Measurements from ENCODE around the gene STAT6.

The STAT6 gene

GRCh38 chr12:57142121-57142520 lies 31.0 kb upstream of the STAT6 start:
- Histone ChIP-seq H3K27me3 (ENCODE audit: control insufficient read depth, insufficient read depth, low read length) (no peaks in the 10 kb centered on the region), H3K4me3 (ENCODE audit: low read length) (no peak overlapping the region), H3K4me1 (ENCODE audit: control insufficient read depth, insufficient read depth, low read length) (peaks cover 42% of the 10 kb centered on the region), H3K9me3 (ENCODE audit: control insufficient read depth, low read length) (no peaks in the 10 kb centered on the region), H3K36me3 (ENCODE audit: control insufficient read depth, insufficient read depth, low read length) (peaks cover 20% of the 10 kb centered on the region), H3K9ac (ENCODE audit: low read length) (no peak overlapping the region)

- Histone ChIP-seq H3K9me3 (ENCODE audit: control insufficient read depth, low read length) (no peaks in the 10 kb centered on the region), H3K27me3 (ENCODE audit: control insufficient read depth, insufficient read depth, low read length) (no peaks in the 10 kb centered on the region), H3K4me1 (ENCODE audit: control insufficient read depth, insufficient read depth, low read length) (peaks cover 33% of the 10 kb centered on the region), H3K9ac (ENCODE audit: low read length) (no peak overlapping the region), H3K4me3 (ENCODE audit: low read length) (no peak overlapping the region), H3K36me3 (ENCODE audit: control insufficient read depth, insufficient read depth, low read length) (peaks cover 14% of the 10 kb centered on the region)
These were observed 30.1 kb upstream of the STAT6 start for GRCh38 chr12:57141249-57141648.

- H3K36me3 ChIP-seq (ENCODE audit: control insufficient read depth, insufficient read depth, low read length) = peaks cover 11% of the 10 kb centered on the region
These were observed 28.9 kb upstream of the STAT6 start for GRCh38 chr12:57139796-57140649.

GRCh38 chr12:57138526-57139272 lies 27.5 kb upstream of the STAT6 start:
- Histone ChIP-seq H3K27me3 (ENCODE audit: control insufficient read depth, insufficient read depth, low read length) (no peaks in the 10 kb centered on the region), H3K36me3 (ENCODE audit: control insufficient read depth, insufficient read depth, low read length) (peaks cover 9% of the 10 kb centered on the region), H3K9ac (ENCODE audit: low read length) (peak overlapping the region; percentile 14), H3K9me3 (ENCODE audit: control insufficient read depth, low read length) (no peaks in the 10 kb centered on the region), H3K4me1 (ENCODE audit: control insufficient read depth, insufficient read depth, low read length) (peaks cover 36% of the 10 kb centered on the region), H3K4me3 (ENCODE audit: low read length) (no peak overlapping the region)

More at GRCh38 chr12:57139796-57140649, 28.9 kb upstream of the STAT6 start:
- no peak overlapping the region for H3K9ac ChIP-seq (ENCODE audit: low read length)
- H3K4me3 ChIP-seq (ENCODE audit: low read length) = no peak overlapping the region
- peaks cover 29% of the 10 kb centered on the region for H3K4me1 ChIP-seq (ENCODE audit: control insufficient read depth, insufficient read depth, low read length)
- H3K27me3 ChIP-seq (ENCODE audit: control insufficient read depth, insufficient read depth, low read length) = no peaks in the 10 kb centered on the region
- H3K9me3 ChIP-seq (ENCODE audit: control insufficient read depth, low read length) = no peaks in the 10 kb centered on the region

GRCh38 chr12:57135527-57136326 lies 24.6 kb upstream of the STAT6 start:
- no peaks in the 10 kb centered on the region for H3K9me3 ChIP-seq (ENCODE audit: control insufficient read depth, low read length)
- no peak overlapping the region for H3K9ac ChIP-seq (ENCODE audit: low read length)
- no peak overlapping the region for H3K4me3 ChIP-seq (ENCODE audit: low read length)
- H3K36me3 ChIP-seq (ENCODE audit: control insufficient read depth, insufficient read depth, low read length) = peaks cover 3% of the 10 kb centered on the region
- peaks cover 64% of the 10 kb centered on the region for H3K4me1 ChIP-seq (ENCODE audit: control insufficient read depth, insufficient read depth, low read length)
- no peaks in the 10 kb centered on the region for H3K27me3 ChIP-seq (ENCODE audit: control insufficient read depth, insufficient read depth, low read length)

- H3K27me3 ChIP-seq (ENCODE audit: control insufficient read depth, insufficient read depth, low read length) = no peaks in the 10 kb centered on the region
- no peaks in the 10 kb centered on the region for H3K9me3 ChIP-seq (ENCODE audit: control insufficient read depth, low read length)
- H3K4me1 ChIP-seq (ENCODE audit: control insufficient read depth, insufficient read depth, low read length) = peaks cover 71% of the 10 kb centered on the region
- no peak overlapping the region for H3K9ac ChIP-seq (ENCODE audit: low read length)
- no peak overlapping the region for H3K4me3 ChIP-seq (ENCODE audit: low read length)
- H3K36me3 ChIP-seq (ENCODE audit: control insufficient read depth, insufficient read depth, low read length) = peaks cover 3% of the 10 kb centered on the region
These were observed 23.8 kb upstream of the STAT6 start for GRCh38 chr12:57134949-57135348.

- no peaks in the 10 kb centered on the region for H3K36me3 ChIP-seq (ENCODE audit: control insufficient read depth, insufficient read depth, low read length)
- no peak overlapping the region for H3K4me3 ChIP-seq (ENCODE audit: low read length)
- no peaks in the 10 kb centered on the region for H3K27me3 ChIP-seq (ENCODE audit: control insufficient read depth, insufficient read depth, low read length)
- H3K9ac ChIP-seq (ENCODE audit: low read length) = no peak overlapping the region
- H3K4me1 ChIP-seq (ENCODE audit: control insufficient read depth, insufficient read depth, low read length) = peaks cover 67% of the 10 kb centered on the region
- H3K9me3 ChIP-seq (ENCODE audit: control insufficient read depth, low read length) = no peaks in the 10 kb centered on the region
These were observed 22.8 kb upstream of the STAT6 start for GRCh38 chr12:57133916-57134315.

GRCh38 chr12:57133013-57133569 lies 21.9 kb upstream of the STAT6 start:
- H3K9ac ChIP-seq (ENCODE audit: low read length) = no peak overlapping the region
- H3K4me3 ChIP-seq (ENCODE audit: low read length) = no peak overlapping the region
- no peaks in the 10 kb centered on the region for H3K9me3 ChIP-seq (ENCODE audit: control insufficient read depth, low read length)
- H3K4me1 ChIP-seq (ENCODE audit: control insufficient read depth, insufficient read depth, low read length) = peaks cover 59% of the 10 kb centered on the region
- no peaks in the 10 kb centered on the region for H3K36me3 ChIP-seq (ENCODE audit: control insufficient read depth, insufficient read depth, low read length)
- no peaks in the 10 kb centered on the region for H3K27me3 ChIP-seq (ENCODE audit: control insufficient read depth, insufficient read depth, low read length)

GRCh38 chr12:57131896-57132744 lies 21.0 kb upstream of the STAT6 start:
- Histone ChIP-seq H3K9me3 (ENCODE audit: control insufficient read depth, low read length) (no peaks in the 10 kb centered on the region), H3K4me1 (ENCODE audit: control insufficient read depth, insufficient read depth, low read length) (peaks cover 55% of the 10 kb centered on the region), H3K4me3 (ENCODE audit: low read length) (no peak overlapping the region), H3K36me3 (ENCODE audit: control insufficient read depth, insufficient read depth, low read length) (no peaks in the 10 kb centered on the region), H3K27me3 (ENCODE audit: control insufficient read depth, insufficient read depth, low read length) (no peaks in the 10 kb centered on the region), H3K9ac (ENCODE audit: low read length) (peak overlapping the region; percentile 26)

GRCh38 chr12:57130941-57131340 lies 19.8 kb upstream of the STAT6 start:
- no peaks in the 10 kb centered on the region for H3K36me3 ChIP-seq (ENCODE audit: control insufficient read depth, insufficient read depth, low read length)
- H3K4me3 ChIP-seq (ENCODE audit: low read length) = no peak overlapping the region
- H3K9me3 ChIP-seq (ENCODE audit: control insufficient read depth, low read length) = no peaks in the 10 kb centered on the region
- peak overlapping the region; percentile 97 for H3K9ac ChIP-seq (ENCODE audit: low read length)
- peaks cover 63% of the 10 kb centered on the region for H3K4me1 ChIP-seq (ENCODE audit: control insufficient read depth, insufficient read depth, low read length)
- H3K27me3 ChIP-seq (ENCODE audit: control insufficient read depth, insufficient read depth, low read length) = no peaks in the 10 kb centered on the region

- no peaks in the 10 kb centered on the region for H3K9me3 ChIP-seq (ENCODE audit: control insufficient read depth, low read length)
These were observed 18.7 kb upstream of the STAT6 start for GRCh38 chr12:57129889-57130288.

More at GRCh38 chr12:57129889-57130288, 18.7 kb upstream of the STAT6 start:
- Histone ChIP-seq H3K4me3 (ENCODE audit: low read length) (peak overlapping the region; percentile 75), H3K27me3 (ENCODE audit: control insufficient read depth, insufficient read depth, low read length) (no peaks in the 10 kb centered on the region), H3K36me3 (ENCODE audit: control insufficient read depth, insufficient read depth, low read length) (no peaks in the 10 kb centered on the region), H3K9ac (ENCODE audit: low read length) (peak overlapping the region; percentile 97), H3K4me1 (ENCODE audit: control insufficient read depth, insufficient read depth, low read length) (peaks cover 54% of the 10 kb centered on the region)
